ENCODE data around the gene DNAJC28. TPM values are rescaled to one million over a fixed set of nuclear protein-coding genes. Genes with fewer than 3 reads are reported as not detected.

The DNAJC28 gene
- total and polyA plus RNA-seq, 9 of the 15 experiments (the other 6 are each of a cell fraction or from before 2014, with no cell fraction given): 0.68 to 2.5 (median 1.1) TPM

DNA sequence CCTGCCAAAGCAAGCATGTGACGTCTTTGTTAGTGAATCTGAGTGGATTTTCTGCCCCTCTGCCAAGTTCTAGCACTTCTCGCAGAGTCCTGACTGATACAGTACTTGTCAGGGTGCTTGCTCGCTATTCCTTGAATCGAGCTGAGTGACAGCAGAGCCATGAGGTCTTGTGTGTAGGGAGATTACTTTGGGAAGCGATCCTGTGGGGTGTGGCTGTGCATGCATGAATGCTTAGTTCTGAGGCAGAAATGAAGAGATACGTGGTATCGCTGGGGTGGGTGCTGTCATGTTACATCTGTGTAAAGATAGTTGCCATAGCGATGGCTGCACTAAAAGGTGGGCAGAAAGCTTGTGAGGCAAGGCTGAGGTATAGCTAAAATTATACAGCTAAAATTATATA is 19.3 kb upstream of the DNAJC28 start (continued):
- TF ChIP-seq, protein P1, sequence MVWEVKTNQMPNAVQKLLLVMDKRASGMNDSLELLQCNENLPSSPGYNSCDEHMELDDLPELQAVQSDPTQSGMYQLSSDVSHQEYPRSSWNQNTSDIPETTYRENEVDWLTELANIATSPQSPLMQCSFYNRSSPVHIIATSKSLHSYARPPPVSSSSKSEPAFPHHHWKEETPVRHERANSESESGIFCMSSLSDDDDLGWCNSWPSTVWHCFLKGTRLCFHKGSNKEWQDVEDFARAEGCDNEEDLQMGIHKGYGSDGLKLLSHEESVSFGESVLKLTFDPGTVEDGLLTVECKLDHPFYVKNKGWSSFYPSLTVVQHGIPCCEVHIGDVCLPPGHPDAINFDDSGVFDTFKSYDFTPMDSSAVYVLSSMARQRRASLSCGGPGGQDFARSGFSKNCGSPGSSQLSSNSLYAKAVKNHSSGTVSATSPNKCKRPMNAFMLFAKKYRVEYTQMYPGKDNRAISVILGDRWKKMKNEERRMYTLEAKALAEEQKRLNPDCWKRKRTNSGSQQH (CRISPR knock-in tag; IDR thresholded peaks at IDR 0.05): 0 out of 2 replicates have a peak, but pooled peaks have one; percentile 17
- TF ChIP-seq CTBP1 (IDR thresholded peaks at IDR 0.05; ENCODE audit: borderline replicate concordance) (peak; percentile 52; the same call in 1 of the 2 replicates), RB1 (IDR thresholded peaks at IDR 0.05; ENCODE audit: low read depth) (no peak), ZNF143 (CRISPR knock-in tag; IDR thresholded peaks at IDR 0.05) (no peak), L3MBTL2 (IDR thresholded peaks at IDR 0.05) (no peak), SRF (CRISPR knock-in tag; IDR thresholded peaks at IDR 0.05) (no peak), NUFIP1 (IDR thresholded peaks at IDR 0.05; ENCODE audit: partially characterized antibody) (no peak), JUND (IDR thresholded peaks at IDR 0.05; ENCODE audit: borderline replicate concordance, low read depth, low read length) (peak; percentile 24; the same call in 1 of the 2 replicates), JUND (tag; IDR thresholded peaks at IDR 0.05; ENCODE audit: borderline replicate concordance, low read depth, low read length) (peak; percentile 30; the same call in 1 of the 3 replicates), HSF4 (CRISPR knock-in tag; IDR thresholded peaks at IDR 0.05; ENCODE audit: borderline replicate concordance) (no peak), MEIS2 (IDR thresholded peaks at IDR 0.05; ENCODE audit: partially characterized antibody) (peak; percentile 44), NCOR1 (IDR thresholded peaks at IDR 0.05) (peak; percentile 82), BCOR (IDR thresholded peaks at IDR 0.05) (no peak), SMARCA4 (IDR thresholded peaks at IDR 0.05) (peak; percentile 39; the same call in 1 of the 2 replicates), ARID1B (IDR thresholded peaks at IDR 0.05) (peak; percentile 86), GATAD2B (IDR thresholded peaks at IDR 0.05; ENCODE audit: borderline replicate concordance) (no peak), MIER1 (IDR thresholded peaks at IDR 0.05; ENCODE audit: low read depth) (no peak), ADNP (tag; IDR thresholded peaks at IDR 0.05) (no peak), NELFE (IDR thresholded peaks at IDR 0.05; ENCODE audit: insufficient read depth, insufficient read length) (no peak), EP300 (IDR thresholded peaks at IDR 0.05; ENCODE audit: low read length) (peak; percentile 65), SMAD2 (IDR thresholded peaks at IDR 0.05; ENCODE audit: low read depth, low read length) (no peak), CREM (IDR thresholded peaks at IDR 0.05; ENCODE audit: low read depth) (peak; percentile 48; the same call in 1 of the 2 replicates)
- TF ChIP-seq, protein P2, sequence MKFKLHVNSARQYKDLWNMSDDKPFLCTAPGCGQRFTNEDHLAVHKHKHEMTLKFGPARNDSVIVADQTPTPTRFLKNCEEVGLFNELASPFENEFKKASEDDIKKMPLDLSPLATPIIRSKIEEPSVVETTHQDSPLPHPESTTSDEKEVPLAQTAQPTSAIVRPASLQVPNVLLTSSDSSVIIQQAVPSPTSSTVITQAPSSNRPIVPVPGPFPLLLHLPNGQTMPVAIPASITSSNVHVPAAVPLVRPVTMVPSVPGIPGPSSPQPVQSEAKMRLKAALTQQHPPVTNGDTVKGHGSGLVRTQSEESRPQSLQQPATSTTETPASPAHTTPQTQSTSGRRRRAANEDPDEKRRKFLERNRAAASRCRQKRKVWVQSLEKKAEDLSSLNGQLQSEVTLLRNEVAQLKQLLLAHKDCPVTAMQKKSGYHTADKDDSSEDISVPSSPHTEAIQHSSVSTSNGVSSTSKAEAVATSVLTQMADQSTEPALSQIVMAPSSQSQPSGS (CRISPR knock-in tag; IDR thresholded peaks at IDR 0.05): no peak
- TF ChIP-seq, protein P3, sequence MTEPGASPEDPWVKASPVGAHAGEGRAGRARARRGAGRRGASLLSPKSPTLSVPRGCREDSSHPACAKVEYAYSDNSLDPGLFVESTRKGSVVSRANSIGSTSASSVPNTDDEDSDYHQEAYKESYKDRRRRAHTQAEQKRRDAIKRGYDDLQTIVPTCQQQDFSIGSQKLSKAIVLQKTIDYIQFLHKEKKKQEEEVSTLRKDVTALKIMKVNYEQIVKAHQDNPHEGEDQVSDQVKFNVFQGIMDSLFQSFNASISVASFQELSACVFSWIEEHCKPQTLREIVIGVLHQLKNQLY (CRISPR knock-in tag; conservative IDR thresholded peaks at IDR 0.05): no peak
- TF ChIP-seq, protein P4, sequence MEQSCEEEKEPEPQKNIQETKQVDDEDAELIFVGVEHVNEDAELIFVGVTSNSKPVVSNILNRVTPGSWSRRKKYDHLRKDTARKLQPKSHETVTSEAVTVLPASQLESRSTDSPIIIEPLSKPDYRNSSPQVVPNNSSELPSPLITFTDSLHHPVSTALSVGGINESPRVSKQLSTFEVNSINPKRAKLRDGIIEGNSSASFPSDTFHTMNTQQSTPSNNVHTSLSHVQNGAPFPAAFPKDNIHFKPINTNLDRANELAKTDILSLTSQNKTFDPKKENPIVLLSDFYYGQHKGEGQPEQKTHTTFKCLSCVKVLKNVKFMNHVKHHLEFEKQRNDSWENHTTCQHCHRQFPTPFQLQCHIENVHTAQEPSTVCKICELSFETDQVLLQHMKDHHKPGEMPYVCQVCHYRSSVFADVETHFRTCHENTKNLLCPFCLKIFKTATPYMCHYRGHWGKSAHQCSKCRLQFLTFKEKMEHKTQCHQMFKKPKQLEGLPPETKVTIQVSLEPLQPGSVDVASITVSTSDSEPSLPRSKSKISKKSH (CRISPR knock-in tag; IDR thresholded peaks at IDR 0.05): no peak
- TF ChIP-seq, protein P5, sequence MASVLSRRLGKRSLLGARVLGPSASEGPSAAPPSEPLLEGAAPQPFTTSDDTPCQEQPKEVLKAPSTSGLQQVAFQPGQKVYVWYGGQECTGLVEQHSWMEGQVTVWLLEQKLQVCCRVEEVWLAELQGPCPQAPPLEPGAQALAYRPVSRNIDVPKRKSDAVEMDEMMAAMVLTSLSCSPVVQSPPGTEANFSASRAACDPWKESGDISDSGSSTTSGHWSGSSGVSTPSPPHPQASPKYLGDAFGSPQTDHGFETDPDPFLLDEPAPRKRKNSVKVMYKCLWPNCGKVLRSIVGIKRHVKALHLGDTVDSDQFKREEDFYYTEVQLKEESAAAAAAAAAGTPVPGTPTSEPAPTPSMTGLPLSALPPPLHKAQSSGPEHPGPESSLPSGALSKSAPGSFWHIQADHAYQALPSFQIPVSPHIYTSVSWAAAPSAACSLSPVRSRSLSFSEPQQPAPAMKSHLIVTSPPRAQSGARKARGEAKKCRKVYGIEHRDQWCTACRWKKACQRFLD (CRISPR knock-in tag; IDR thresholded peaks at IDR 0.05): no peak

All from K562 (cell line).